Lower leg skin (tissue), 4 donors: ENCODE data around the gene CORO7. TPM values are rescaled to one million over a fixed set of nuclear protein-coding genes. Genes with fewer than 3 reads are reported as not detected.

ENCODE experiments used
- DNase-seq, 2 donors: peaks; one replicate each; pipeline ENCODE4 v3.0.0-alpha.2; 2019; ENCODE audit warnings: low spot score in 2 of 2
- H3K4me3 ChIP-seq: fragments of 200-600 bp; sonication (generic); 2 replicates; pipeline ENCODE4 v1.5.1; 2017; ENCODE audit warnings: mild to moderate bottlenecking, low read depth; ENCODE audit not compliant: poor library complexity, severe bottlenecking
- CTCF ChIP-seq, 3 donors: fragments of 450-650 bp; IDR thresholded peaks; one replicate each; pipeline ENCODE4 v1.5.1; 2016; ENCODE audit warnings: antibody characterized with exemption in 3 of 3, mild to moderate bottlenecking in 3 of 3, moderate library complexity in 2 of 3
- POLR2A ChIP-seq, 2 donors: fragments of 450-650 bp; IDR thresholded peaks; one replicate each; pipeline ENCODE4 v1.6.1; 2016 to 2017; ENCODE audit warnings: antibody characterized with exemption in 2 of 2, mild to moderate bottlenecking in 1 of 2, moderate library complexity in 1 of 2
- WGBS, 2 donors: methylation state at CpG; one replicate each; pipeline ENCODE4 v1.1.5; 2018; 5-methylcytosine and 5-hydroxymethylcytosine counted together
- intact Hi-C: fragments of 100-400 bp; cut with DNase I; formaldehyde crosslinking; loops from one replicate; pipeline ENCODE4 v1.15.0; 2023; ENCODE audit warnings: low total_unique reads
- total RNA-seq, 4 donors: library from RNA; depleted of rRNA; stranded (reverse); fragments of >200 nt; gene quantifications; one replicate each; pipeline ENCODE4 v1.1.0, GENCODE V29; 2016

CORO7 gene
- total RNA-seq, 4 donors from 2014 or later, result 18.4 to 39.0 (median 22.7) TPM

DNA sequence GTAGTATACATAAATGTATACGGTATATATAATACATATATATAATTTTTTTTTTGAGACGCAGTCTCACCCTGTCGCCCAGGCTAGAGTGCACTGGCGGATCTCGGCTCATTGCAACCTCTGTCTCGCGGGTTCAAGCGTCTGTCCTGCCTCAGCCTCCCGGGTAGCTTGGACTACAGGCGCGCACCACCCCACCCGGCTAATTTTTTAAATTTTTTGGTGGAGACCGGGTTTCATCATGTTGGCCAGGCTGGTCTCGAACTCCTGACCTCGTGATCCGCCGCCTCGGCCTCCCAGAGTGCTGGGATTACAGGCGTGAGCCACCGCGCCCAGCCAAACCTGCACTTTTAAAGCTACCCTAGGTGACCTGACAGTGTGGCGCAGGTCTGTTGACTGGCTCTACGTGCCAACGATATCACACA, 66.0 kb downstream of the CORO7 start:
- TF ChIP-seq CTCF (IDR thresholded peaks at IDR 0.05) (no peak), POLR2A (IDR thresholded peaks at IDR 0.05) (no peak)

DNA sequence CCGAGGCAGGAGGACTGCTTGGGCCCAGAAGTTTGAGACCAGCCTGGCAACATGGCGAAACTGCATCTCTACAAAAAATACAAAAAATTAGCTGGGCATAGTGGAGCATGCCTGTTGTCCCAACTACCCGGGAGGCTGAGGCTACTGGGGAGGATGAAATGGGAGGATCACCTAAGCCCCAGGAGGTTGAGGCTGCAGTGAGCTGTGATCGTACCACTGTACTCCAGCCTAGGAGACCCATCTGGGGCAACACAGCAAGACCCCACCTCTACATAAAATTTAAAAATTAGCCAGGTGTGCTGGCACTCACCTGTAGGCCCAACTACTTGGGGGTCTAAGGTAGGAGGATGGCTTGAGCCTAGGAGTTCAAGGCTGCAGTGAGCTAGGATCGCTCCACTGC, 67.1 kb downstream of the CORO7 start:
- H3K4me3 ChIP-seq, result no peak overlapping the region
- WGBS, 2 donors, result 93 to 99% methylated on average over 5 of the region's 5 CpGs
- intact Hi-C loops, result no loop called here
- no peak for TF ChIP-seq POLR2A (IDR thresholded peaks at IDR 0.05)
- no peak for TF ChIP-seq CTCF (IDR thresholded peaks at IDR 0.05)
- DNase-seq, result no peak

More for the DNA sequence above, 66.0 kb downstream of the CORO7 start:
- intact Hi-C loops, result no loop called here
- no peak for DNase-seq
- H3K4me3 ChIP-seq, result peak overlapping the region; percentile 90
- 33% methylated on average over 24 of the region's 24 CpGs for WGBS, 2 donors

DNA sequence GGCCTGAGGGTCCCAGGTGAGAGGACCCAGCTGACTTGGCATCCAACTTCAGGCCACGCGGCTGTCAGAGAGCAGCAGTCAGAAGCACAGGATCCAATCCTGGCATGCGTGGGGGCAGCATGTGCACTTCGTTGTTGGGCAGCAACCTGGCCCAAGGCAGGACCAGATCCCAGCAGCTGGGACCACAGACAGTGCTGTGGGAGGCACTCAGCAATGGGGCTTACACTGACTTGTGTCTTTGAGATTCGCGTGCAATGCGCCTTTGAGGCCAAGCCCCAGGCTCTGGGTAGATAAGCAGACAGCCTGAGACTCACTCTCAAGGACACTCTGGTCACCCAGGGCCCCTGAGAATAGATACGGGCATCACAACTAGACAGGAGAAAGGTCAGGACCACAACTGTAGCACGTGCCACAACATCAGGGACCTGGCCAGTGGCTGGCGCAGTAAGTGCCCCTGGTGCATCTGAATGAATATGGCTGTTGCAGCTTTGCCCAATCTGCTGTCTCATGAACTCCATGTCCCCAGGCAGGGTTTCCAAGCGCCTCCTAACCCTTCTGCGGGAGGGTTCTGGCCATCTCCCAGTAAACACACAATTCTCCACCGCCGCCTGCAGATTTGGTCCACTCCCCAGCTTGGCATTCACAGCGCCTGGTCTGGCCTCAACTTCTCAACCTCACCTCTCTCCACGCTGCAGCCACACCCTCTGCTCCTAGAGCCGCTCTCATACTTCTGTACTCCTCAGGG, 68.5 kb downstream of the CORO7 start:
- TF ChIP-seq CTCF (IDR thresholded peaks at IDR 0.05) (no peak), POLR2A (IDR thresholded peaks at IDR 0.05) (no peak)
- no peak for DNase-seq
- 51 to 58% methylated on average over 13 to 16 of the region's 17 CpGs for WGBS, 2 donors
- no peak overlapping the region for H3K4me3 ChIP-seq
- intact Hi-C loops, result no loop called here

GRCh38 chr16:4347010-4347409, 69.4 kb downstream of the CORO7 start:
- DNase-seq, result no peak
- TF ChIP-seq POLR2A (IDR thresholded peaks at IDR 0.05), result no peak
- TF ChIP-seq CTCF (IDR thresholded peaks at IDR 0.05), result no peak
- intact Hi-C loops, result no loop called here
- no peak overlapping the region for H3K4me3 ChIP-seq
- 77 to 82% methylated on average over 8 of the region's 8 CpGs for WGBS, 2 donors

DNA sequence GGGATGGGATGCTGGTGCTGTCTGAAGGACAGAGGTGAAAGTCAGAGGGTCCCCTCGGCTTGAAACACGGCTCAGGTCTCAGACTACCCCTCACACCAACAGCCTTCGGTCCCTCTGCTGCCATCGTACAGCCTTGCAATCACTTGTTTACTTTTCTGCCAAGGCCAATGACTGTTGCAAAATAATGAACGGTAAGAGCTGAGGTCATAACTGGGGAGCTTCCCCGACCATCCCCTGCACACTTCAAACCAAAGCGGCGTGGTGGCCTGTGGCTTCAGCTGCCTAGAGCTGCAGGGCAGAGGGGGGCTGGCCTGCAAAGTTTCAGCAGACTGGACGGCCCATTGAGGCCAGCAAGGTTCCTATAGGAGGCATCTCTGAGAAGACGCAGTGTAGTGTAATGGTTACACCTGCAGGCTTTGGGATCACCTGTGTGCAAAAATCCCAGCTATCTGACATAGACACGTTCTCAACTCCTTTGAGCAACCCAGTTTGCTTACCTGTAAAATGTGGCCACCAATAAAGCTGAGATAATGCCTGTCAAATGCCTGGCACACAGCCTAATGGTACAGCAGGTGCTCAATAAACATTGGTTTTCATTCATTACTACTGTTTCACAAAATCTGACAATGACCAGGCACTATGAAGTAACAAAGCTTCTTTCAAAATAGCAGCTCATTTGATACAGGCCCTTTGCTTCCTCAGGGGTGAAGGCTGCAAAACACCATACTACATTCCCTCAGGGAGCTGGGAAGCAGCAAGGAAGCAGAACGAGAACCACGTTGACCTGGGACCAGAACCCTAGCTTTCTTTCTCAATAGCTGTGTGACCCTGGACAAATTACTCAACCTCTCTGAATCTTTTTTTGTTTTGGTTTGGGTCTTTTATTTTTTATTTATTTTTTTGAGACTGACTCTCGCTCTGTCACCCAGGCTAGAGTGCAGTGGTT, 70.3 kb downstream of the CORO7 start:
- DNase-seq, result no peak
- TF ChIP-seq CTCF (IDR thresholded peaks at IDR 0.05), result no peak
- no peak for TF ChIP-seq POLR2A (IDR thresholded peaks at IDR 0.05)
- H3K4me3 ChIP-seq, result no peak overlapping the region
- WGBS, 2 donors, result 67 to 76% methylated on average over 13 to 14 of the region's 14 CpGs
- intact Hi-C loops, result no loop called here
